Right atrium auricular region (tissue), 2 donors: ENCODE measurements around the gene OR13A1. TPM values are rescaled to one million over a fixed set of nuclear protein-coding genes. Genes with fewer than 3 reads are reported as not detected.
"Not testable (repeated sequence)": the region's sequence is repeated elsewhere in the genome, so short reads cannot be mapped to it uniquely, and the experiment has no call there.

ENCODE experiments used
- DNase-seq: peaks from one replicate; pipeline ENCODE4 v3.0.0-alpha.2; 2019; ENCODE audit warnings: low spot score
- H3K27ac ChIP-seq, 2 donors: fragments of 200-600 bp; sonication (generic); 1 replicate in 1 of 2; 2 replicates in 1 of 2; pipeline ENCODE4 v1.5.1; 2016 to 2019
- H3K27me3 ChIP-seq, 2 donors: fragments of 200-600 bp; sonication (generic); one replicate each; pipeline versions ENCODE4 v1.5.1 to v1.6.0; 2017 to 2019
- H3K36me3 ChIP-seq: fragments of 200-600 bp; sonication (generic); one replicate; pipeline ENCODE4 v1.5.1; 2016
- H3K4me1 ChIP-seq, 2 donors: fragments of 200-600 bp; sonication (generic); one replicate each; pipeline versions ENCODE4 v1.5.1 to v1.6.0; 2017 to 2019
- H3K4me3 ChIP-seq, 2 donors: fragments of 200-600 bp; sonication (generic); 1 replicate in 1 of 2; 2 replicates in 1 of 2; pipeline ENCODE4 v1.5.1; 2017 to 2019; ENCODE audit warnings: mild to moderate bottlenecking in 1 of 2, moderate library complexity in 1 of 2
- H3K9me3 ChIP-seq, 2 donors: fragments of 200-600 bp; sonication (generic); one replicate each; pipeline ENCODE4 v1.5.1; 2019
- CTCF ChIP-seq, 2 donors: fragments of 200-600 bp; sonication (generic); IDR thresholded peaks; one replicate each; pipeline ENCODE4 v1.5.1; 2019; ENCODE audit warnings: antibody characterized with exemption in 2 of 2
- total RNA-seq, 2 donors: library from RNA; depleted of rRNA; stranded (reverse); fragments of >200 nt; gene quantifications; one replicate each; pipeline ENCODE4 v1.1.0, GENCODE V29; 2016

OR13A1 gene
- total RNA-seq, 2 donors from 2014 or later, result not detected

- no peaks in the 10 kb centered on the region for H3K36me3 ChIP-seq
- no peaks in the 10 kb centered on the region for H3K27me3 ChIP-seq
- DNase-seq, result no peak
- H3K4me1 ChIP-seq, result no peaks in the 10 kb centered on the region
- no peaks in the 10 kb centered on the region for H3K9me3 ChIP-seq
- H3K4me3 ChIP-seq, result no peak overlapping the region
- TF ChIP-seq CTCF (IDR thresholded peaks at IDR 0.05), result no peak
- H3K27ac ChIP-seq, result no peak overlapping the region
Observed at GRCh38 chr10:45339894-45340293, 24.5 kb upstream of the OR13A1 start.

GRCh38 chr10:45331824-45332223 is 16.4 kb upstream of the OR13A1 start:
- H3K27me3 ChIP-seq, H3K9me3 ChIP-seq, DNase-seq, H3K4me1 ChIP-seq, H3K4me3 ChIP-seq, H3K27ac ChIP-seq, H3K36me3 ChIP-seq: not testable (repeated sequence)

- H3K9me3 ChIP-seq, result peaks cover 0 to 13% of the 10 kb centered on the region in 2 donors
- not testable (repeated sequence) for H3K36me3 ChIP-seq, H3K27ac ChIP-seq, DNase-seq, H3K4me3 ChIP-seq, H3K27me3 ChIP-seq, H3K4me1 ChIP-seq
Observed at GRCh38 chr10:45326864-45327263, 11.5 kb upstream of the OR13A1 start.

- Histone ChIP-seq H3K4me1 (no peaks in the 10 kb centered on the region), H3K4me3 (no peak overlapping the region), H3K9me3 (peaks cover 0 to 13% of the 10 kb centered on the region in 2 donors), H3K27me3 (no peaks in the 10 kb centered on the region), H3K36me3 (no peaks in the 10 kb centered on the region), H3K27ac (no peak overlapping the region)
- TF ChIP-seq CTCF (IDR thresholded peaks at IDR 0.05), result no peak
- no peak for DNase-seq
Observed at GRCh38 chr10:45325116-45325515, 9.7 kb upstream of the OR13A1 start.

- Histone ChIP-seq H3K36me3 (no peaks in the 10 kb centered on the region), H3K27ac (no peak overlapping the region), H3K27me3 (no peaks in the 10 kb centered on the region), H3K4me3 (no peak overlapping the region), H3K9me3 (peaks cover 0 to 8% of the 10 kb centered on the region in 2 donors), H3K4me1 (no peaks in the 10 kb centered on the region)
- no peak for TF ChIP-seq CTCF (IDR thresholded peaks at IDR 0.05)
- DNase-seq, result no peak
Observed at GRCh38 chr10:45319702-45320101, 4.3 kb upstream of the OR13A1 start.

GRCh38 chr10:45313264-45313873 is 2.0 kb downstream of the OR13A1 start:
- DNase-seq, result no peak
- Histone ChIP-seq H3K36me3 (no peaks in the 10 kb centered on the region), H3K4me1 (no peaks in the 10 kb centered on the region), H3K4me3 (no peak overlapping the region), H3K27ac (no peak overlapping the region), H3K9me3 (peaks cover 0 to 22% of the 10 kb centered on the region in 2 donors), H3K27me3 (no peaks in the 10 kb centered on the region)
- no peak for TF ChIP-seq CTCF (IDR thresholded peaks at IDR 0.05)

GRCh38 chr10:45308707-45309106 is 6.7 kb downstream of the OR13A1 start:
- H3K27me3 ChIP-seq, result no peaks in the 10 kb centered on the region

More at GRCh38 chr10:45308707-45309106, 6.7 kb downstream of the OR13A1 start:
- Histone ChIP-seq H3K36me3 (no peaks in the 10 kb centered on the region), H3K4me1 (no peaks in the 10 kb centered on the region), H3K27ac (no peak overlapping the region), H3K9me3 (peaks cover 0 to 14% of the 10 kb centered on the region in 2 donors), H3K4me3 (no peak overlapping the region)
- peak in 1 of 2 donors; percentile 23 for TF ChIP-seq CTCF (IDR thresholded peaks at IDR 0.05)
- no peak for DNase-seq
